GM23338 (cell line): ENCODE data around the gene OR2A42. TPM values are rescaled to one million over a fixed set of nuclear protein-coding genes. Genes with fewer than 3 reads are reported as not detected.
"Not testable (repeated sequence)": the region's sequence is repeated elsewhere in the genome, so short reads cannot be mapped to it uniquely, and the experiment has no call there.

Experiments
- ATAC-seq: fragments of 200-7000 bp; cut with Tn5 transposase; 3 replicates; pipeline ENCODE4 v1.9.1; 2020
- DNase-seq: peaks from one replicate; pipeline ENCODE4 v3.0.0-alpha.2; 2015; ENCODE audit warnings: low spot score
- H2AFZ ChIP-seq: fragments of 200-600 bp; sonication (generic); 2 replicates; pipeline ENCODE4 v1.8.0; 2016; ENCODE audit warnings: antibody characterized with exemption, mild to moderate bottlenecking, moderate library complexity
- H3F3A ChIP-seq: fragments of 200-600 bp; sonication (generic); replicated peaks from 2 replicates; pipeline ENCODE4 v1.8.0; 2017; ENCODE audit warnings: antibody characterized with exemption, mixed run types, low read depth
- H3K27ac ChIP-seq: fragments of 200-600 bp; sonication (generic); 2 replicates; pipeline ENCODE4 v1.6.1; 2016; ENCODE audit warnings: low read depth
- H3K27me3 ChIP-seq: fragments of 200-600 bp; sonication (generic); 2 replicates; pipeline ENCODE4 v1.8.0; 2016; ENCODE audit warnings: mild to moderate bottlenecking, mixed run types, moderate library complexity; ENCODE audit not compliant: insufficient read depth
- H3K36me3 ChIP-seq: fragments of 200-600 bp; sonication (generic); 2 replicates; pipeline ENCODE4 v1.8.0; 2016; ENCODE audit warnings: mild to moderate bottlenecking; ENCODE audit not compliant: insufficient read depth
- H3K4me1 ChIP-seq: fragments of 200-600 bp; sonication (generic); 2 replicates; pipeline ENCODE4 v1.8.0; 2016; ENCODE audit warnings: mild to moderate bottlenecking, moderate library complexity; ENCODE audit not compliant: insufficient read depth
- H3K4me2 ChIP-seq: fragments of 200-600 bp; sonication (generic); 2 replicates; pipeline ENCODE4 v1.7.1; 2017; ENCODE audit warnings: mixed run types
- H3K4me3 ChIP-seq: fragments of 200-600 bp; sonication (generic); 2 replicates; pipeline ENCODE4 v1.6.1; 2016; ENCODE audit warnings: mixed run types
- H3K79me2 ChIP-seq: fragments of 200-600 bp; sonication (generic); replicated peaks from 2 replicates; pipeline ENCODE4 v1.8.0; 2017; ENCODE audit warnings: mild to moderate bottlenecking; ENCODE audit not compliant: insufficient read depth
- H3K9me2 ChIP-seq: fragments of 200-600 bp; sonication (generic); 2 replicates; pipeline ENCODE4 v1.8.0; 2017; ENCODE audit not compliant: insufficient read depth
- H4K20me1 ChIP-seq: fragments of 200-600 bp; sonication (generic); replicated peaks from 2 replicates; pipeline ENCODE4 v1.8.0; 2017; ENCODE audit warnings: mild to moderate bottlenecking; ENCODE audit not compliant: insufficient read depth
- H3K27ac Mint-ChIP-seq: 2 replicates; pipeline ENCODE4 v1.8.0; 2020; ENCODE audit warnings: inconsistent platforms, mild to moderate bottlenecking, moderate library complexity, mixed read lengths
- H3K27me3 Mint-ChIP-seq: 3 replicates; pipeline ENCODE4 v1.8.0; 2022; ENCODE audit warnings: low read depth, mild to moderate bottlenecking, moderate library complexity, mixed read lengths, inconsistent platforms; ENCODE audit not compliant: insufficient read depth, poor library complexity
- H3K36me3 Mint-ChIP-seq: 3 replicates; pipeline ENCODE4 v1.8.0; 2021; ENCODE audit warnings: low read depth, mild to moderate bottlenecking, inconsistent platforms, moderate library complexity, mixed read lengths
- H3K4me1 Mint-ChIP-seq: 3 replicates; pipeline ENCODE4 v1.8.0; 2020; ENCODE audit warnings: mild to moderate bottlenecking, inconsistent platforms, mixed read lengths
- H3K4me3 Mint-ChIP-seq: 3 replicates; pipeline ENCODE4 v1.8.0; 2021; ENCODE audit warnings: moderate library complexity, mild to moderate bottlenecking, inconsistent platforms, mixed read lengths
- H3K9me3 Mint-ChIP-seq: 3 replicates; pipeline ENCODE4 v1.8.0; 2020; ENCODE audit warnings: moderate library complexity, mild to moderate bottlenecking, inconsistent platforms, mixed read lengths
- polyA plus RNA-seq: library from polyadenylated mRNA; unstranded; fragments of >200 nt; fragmentation: Nextera tagmentation; extraction: Ambion mirVana; gene quantifications from 2 replicates; pipeline ENCODE4 v1.2.1, GENCODE V29; 2016
- total RNA-seq: library from RNA; depleted of rRNA; stranded (reverse); fragments of >200 nt; shearing (Covaris generic); gene quantifications from 2 replicates; pipeline ENCODE4 v1.2.3, GENCODE V29; 2014

OR2A42 gene
- total and polyA plus RNA-seq, 2 experiments from 2014 or later: 0.28 to 2.1 TPM

DNA sequence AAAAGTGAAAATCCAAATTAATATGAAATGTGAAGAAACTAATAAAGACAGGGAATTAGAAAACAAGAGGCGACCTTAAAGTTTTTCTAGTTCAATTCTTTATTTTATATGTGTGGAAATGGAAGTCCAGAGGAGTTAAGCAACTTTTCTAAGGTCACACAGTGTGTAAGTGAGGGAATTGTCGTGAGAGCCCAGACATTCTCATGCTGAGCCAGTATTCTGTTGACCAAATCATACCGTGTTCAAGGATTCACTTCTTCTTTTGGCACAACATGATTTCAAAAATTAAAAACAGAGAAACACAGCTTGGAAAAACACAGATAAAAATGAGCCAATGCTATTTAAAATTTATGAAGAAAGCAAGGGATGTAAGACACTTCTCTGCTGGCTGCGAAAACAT lies 12.5 kb downstream of the OR2A42 start:
- ATAC-seq, H3K36me3 ChIP-seq, H3K79me2 ChIP-seq, H3K36me3 Mint-ChIP-seq, H3K4me2 ChIP-seq, H2AFZ ChIP-seq, H3F3A ChIP-seq, H3K27me3 ChIP-seq, H3K27ac Mint-ChIP-seq, H3K4me3 ChIP-seq, H3K27me3 Mint-ChIP-seq, H3K4me1 Mint-ChIP-seq, H3K4me1 ChIP-seq, H3K9me3 Mint-ChIP-seq, H3K9me2 ChIP-seq, H3K4me3 Mint-ChIP-seq, H3K27ac ChIP-seq, H4K20me1 ChIP-seq: not testable (repeated sequence)
- peak; percentile 0 for DNase-seq

DNA sequence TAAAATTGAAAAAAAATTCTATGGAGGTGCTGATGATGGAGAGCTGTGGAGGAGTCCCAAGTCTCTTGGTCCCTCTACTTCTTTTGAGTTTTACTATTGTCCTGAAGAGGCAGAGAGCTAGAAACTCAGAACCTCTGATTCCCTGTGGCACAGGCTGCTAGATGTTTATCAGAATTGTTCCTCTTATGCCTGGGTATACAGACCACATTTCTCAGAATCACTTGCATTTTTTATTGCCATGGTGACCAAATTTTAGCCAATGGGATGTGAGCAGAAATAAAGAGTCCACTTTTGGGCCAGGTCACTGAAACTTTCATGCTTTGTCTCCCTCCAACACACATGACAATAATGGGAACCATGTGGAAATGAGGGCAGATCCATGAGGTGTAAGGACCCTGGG lies 15.7 kb downstream of the OR2A42 start:
- DNase-seq, H4K20me1 ChIP-seq, H3K4me2 ChIP-seq, H3K27ac ChIP-seq, H3K9me2 ChIP-seq, H3K27me3 Mint-ChIP-seq, H3F3A ChIP-seq, H3K4me3 ChIP-seq, H3K4me3 Mint-ChIP-seq, H3K27ac Mint-ChIP-seq, H2AFZ ChIP-seq, ATAC-seq, H3K36me3 ChIP-seq, H3K4me1 Mint-ChIP-seq, H3K9me3 Mint-ChIP-seq, H3K79me2 ChIP-seq, H3K36me3 Mint-ChIP-seq, H3K4me1 ChIP-seq, H3K27me3 ChIP-seq: not testable (repeated sequence)

GRCh38 chr7:144220531-144220930 lies 18.9 kb downstream of the OR2A42 start:
- H3K79me2 ChIP-seq, H3F3A ChIP-seq, H4K20me1 ChIP-seq, H3K4me2 ChIP-seq, H3K27ac Mint-ChIP-seq, H3K27me3 ChIP-seq, H3K27ac ChIP-seq, H3K9me3 Mint-ChIP-seq, H3K36me3 ChIP-seq, H3K27me3 Mint-ChIP-seq, H3K9me2 ChIP-seq, ATAC-seq, H3K4me1 ChIP-seq, H3K4me3 Mint-ChIP-seq, DNase-seq, H3K4me1 Mint-ChIP-seq, H3K36me3 Mint-ChIP-seq, H3K4me3 ChIP-seq, H2AFZ ChIP-seq: not testable (repeated sequence)

DNA sequence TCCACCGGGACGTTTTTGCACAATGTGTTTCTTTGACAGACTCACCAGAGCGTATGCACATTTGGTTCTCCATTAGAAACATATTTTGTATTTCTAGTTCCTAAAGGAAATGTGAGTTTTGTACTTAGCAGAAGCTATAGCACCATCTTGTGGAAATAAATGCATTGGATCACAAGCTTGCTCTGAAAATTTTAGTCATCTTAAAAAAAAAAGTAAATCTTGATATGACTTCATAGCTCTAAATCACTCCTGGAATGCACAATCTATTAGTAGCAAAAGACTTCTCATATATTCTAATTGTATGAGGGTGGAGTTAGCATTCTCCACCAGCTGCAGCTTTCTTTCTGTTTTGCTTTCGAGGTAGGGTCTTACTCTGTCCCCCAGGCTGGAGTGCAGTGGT lies 20.3 kb downstream of the OR2A42 start:
- H3K4me1 ChIP-seq, H3K27ac ChIP-seq, H3K4me2 ChIP-seq, H3K36me3 ChIP-seq, H3K4me1 Mint-ChIP-seq, H3K4me3 ChIP-seq, H2AFZ ChIP-seq, H3K9me3 Mint-ChIP-seq, DNase-seq, H4K20me1 ChIP-seq, H3K27me3 ChIP-seq, H3K27ac Mint-ChIP-seq, H3K27me3 Mint-ChIP-seq, H3K36me3 Mint-ChIP-seq, H3F3A ChIP-seq, H3K4me3 Mint-ChIP-seq, H3K9me2 ChIP-seq, H3K79me2 ChIP-seq: not testable (repeated sequence)
- peak; percentile 25; the same call in 2 of the 3 replicates for ATAC-seq

- not testable (repeated sequence) for H3K9me2 ChIP-seq, H3F3A ChIP-seq, H3K4me2 ChIP-seq, DNase-seq, H3K4me1 ChIP-seq, H3K27me3 ChIP-seq, H3K36me3 Mint-ChIP-seq, H3K4me3 Mint-ChIP-seq, H2AFZ ChIP-seq, H3K9me3 Mint-ChIP-seq, H3K27me3 Mint-ChIP-seq, H4K20me1 ChIP-seq, H3K4me1 Mint-ChIP-seq, H3K4me3 ChIP-seq, H3K27ac ChIP-seq, H3K36me3 ChIP-seq, H3K79me2 ChIP-seq
- peak overlapping the region; percentile 84; the same call in 1 of the 2 replicates for H3K27ac Mint-ChIP-seq
- peak; percentile 35 for ATAC-seq
Observed at GRCh38 chr7:144218581-144218980, 20.8 kb downstream of the OR2A42 start.

- ATAC-seq, H3K4me1 ChIP-seq, H3K27ac ChIP-seq: not testable (repeated sequence)
Observed at GRCh38 chr7:144217200-144217599, 22.2 kb downstream of the OR2A42 start.

GRCh38 chr7:144205306-144205705 lies 34.1 kb downstream of the OR2A42 start:
- H3K4me2 ChIP-seq, H3K4me1 ChIP-seq, DNase-seq, H3K27ac Mint-ChIP-seq, H3K27me3 Mint-ChIP-seq, H3K9me3 Mint-ChIP-seq, H3K36me3 ChIP-seq, H3F3A ChIP-seq, H3K9me2 ChIP-seq, H2AFZ ChIP-seq, H3K4me3 Mint-ChIP-seq, H3K36me3 Mint-ChIP-seq, H3K4me1 Mint-ChIP-seq, H3K27me3 ChIP-seq, H4K20me1 ChIP-seq, ATAC-seq, H3K4me3 ChIP-seq, H3K79me2 ChIP-seq, H3K27ac ChIP-seq: not testable (repeated sequence)

More at GRCh38 chr7:144217200-144217599, 22.2 kb downstream of the OR2A42 start:
- not testable (repeated sequence) for H3K79me2 ChIP-seq, H3K4me3 ChIP-seq, H2AFZ ChIP-seq, H3K9me3 Mint-ChIP-seq, H3K36me3 ChIP-seq, DNase-seq, H3K36me3 Mint-ChIP-seq, H3F3A ChIP-seq, H3K9me2 ChIP-seq, H3K4me1 Mint-ChIP-seq, H3K4me2 ChIP-seq, H4K20me1 ChIP-seq, H3K27ac Mint-ChIP-seq, H3K27me3 ChIP-seq, H3K4me3 Mint-ChIP-seq, H3K27me3 Mint-ChIP-seq
